Middle frontal gyrus (tissue), 1 donor: ENCODE data around the gene PTN.
"Not testable (repeated sequence)": the region's sequence is repeated elsewhere in the genome, so short reads cannot be mapped to it uniquely, and the experiment has no call there.

Experiments
- DNase-seq: peaks from one replicate; pipeline ENCODE4 v3.0.0-alpha.2; 2015; ENCODE audit warnings: low spot score; ENCODE audit errors: extremely low spot score

PTN gene

GRCh38 chr7:137268001-137268865, 75.3 kb downstream of the PTN start:
- DNase-seq = not testable (repeated sequence)

- no peak for DNase-seq
These were observed 76.8 kb downstream of the PTN start for GRCh38 chr7:137266764-137267163.

DNA sequence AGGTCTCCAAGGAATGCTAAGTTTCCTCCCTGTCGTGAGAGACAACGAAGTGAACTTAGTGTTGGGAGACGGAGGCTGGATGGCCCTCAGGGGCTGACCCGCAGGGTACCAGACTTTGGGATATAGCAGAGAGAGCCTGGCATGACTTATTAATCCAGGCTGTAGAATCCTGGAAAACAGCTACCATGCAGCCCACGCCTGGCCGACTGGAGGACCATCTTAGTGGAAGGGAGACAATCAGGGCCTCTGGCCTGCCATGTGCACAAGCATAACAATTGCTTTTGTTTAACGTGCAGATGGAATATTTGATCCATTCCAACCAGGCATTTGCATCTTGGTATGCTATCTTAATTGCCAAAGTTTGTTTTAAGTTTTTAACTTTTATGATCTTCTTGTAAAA, 78.1 kb downstream of the PTN start:
- not testable (repeated sequence) for DNase-seq

- DNase-seq = no peak
These were observed 80.9 kb downstream of the PTN start for GRCh38 chr7:137262599-137262998.

- no peak for DNase-seq
These were observed 85.0 kb downstream of the PTN start for GRCh38 chr7:137258552-137258951.

DNA sequence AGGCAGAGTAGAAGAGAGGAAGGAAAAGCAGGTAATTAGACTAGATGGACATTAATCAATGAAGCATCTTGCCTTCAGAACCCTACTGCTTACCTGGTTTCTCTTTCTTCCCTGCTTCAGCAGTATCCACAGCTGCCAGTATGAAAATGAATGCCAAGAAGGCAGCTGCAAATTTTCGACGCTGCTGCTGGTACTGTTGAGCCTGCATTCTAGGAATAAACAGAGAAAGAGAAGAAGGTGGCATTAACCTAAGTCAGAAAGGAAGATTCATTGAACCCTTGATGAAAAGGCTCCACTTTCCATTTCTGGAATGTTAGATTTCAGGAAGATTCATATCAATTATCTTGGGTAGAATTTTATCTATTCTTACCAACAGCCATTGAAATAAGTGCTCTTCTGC, 88.8 kb downstream of the PTN start:
- no peak for DNase-seq

GRCh38 chr7:137245890-137246289, 97.6 kb downstream of the PTN start:
- no peak for DNase-seq

- DNase-seq = no peak
These were observed 98.3 kb downstream of the PTN start for GRCh38 chr7:137245186-137245585.

GRCh38 chr7:137243741-137244140, 99.8 kb downstream of the PTN start:
- no peak for DNase-seq

DNA sequence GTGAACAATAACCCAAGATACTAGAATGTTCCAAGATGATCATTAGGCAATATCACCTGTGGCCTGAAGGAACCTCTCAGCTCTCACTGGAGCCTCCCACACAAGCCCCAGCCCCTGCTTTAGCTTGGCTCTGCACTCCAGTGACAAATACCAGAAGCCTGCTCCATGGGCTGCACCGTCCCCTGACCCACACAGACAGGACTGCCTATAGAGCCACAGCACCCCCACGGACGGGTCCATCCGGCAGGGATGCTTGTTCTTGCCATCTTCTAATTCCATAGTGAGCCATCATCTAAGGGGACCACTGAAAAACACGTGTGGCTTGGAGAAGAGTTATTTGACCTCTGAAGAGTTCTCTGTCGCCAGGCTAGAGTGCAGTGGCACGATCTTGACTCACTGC, 100.9 kb downstream of the PTN start:
- DNase-seq = no peak

GRCh38 chr7:137241655-137242360, 101.7 kb downstream of the PTN start:
- DNase-seq = no peak

GRCh38 chr7:137239186-137239585, 104.3 kb downstream of the PTN start:
- not testable (repeated sequence) for DNase-seq

GRCh38 chr7:137235434-137235833, 108.1 kb downstream of the PTN start:
- DNase-seq = no peak

DNA sequence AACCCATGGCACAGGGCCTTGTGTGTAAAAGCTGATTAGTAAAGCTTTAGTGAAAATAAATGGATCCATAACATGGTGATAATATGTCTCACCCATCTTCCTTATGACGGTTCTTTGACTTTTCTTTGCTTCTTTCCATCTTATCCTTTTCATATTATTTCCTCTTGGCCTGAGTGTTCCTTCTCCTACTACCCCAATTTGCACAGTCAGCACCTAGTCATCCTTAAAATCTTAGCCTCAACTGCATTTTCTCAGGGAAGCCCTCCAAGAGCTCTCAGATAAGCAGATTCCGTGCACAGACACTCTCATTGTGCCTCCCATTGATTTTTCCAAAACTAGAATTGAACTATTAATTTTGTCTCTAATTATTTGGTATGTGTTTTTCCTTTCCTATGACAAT, 112.4 kb downstream of the PTN start:
- DNase-seq = no peak

GRCh38 chr7:137221467-137221866, 122.1 kb downstream of the PTN start:
- no peak for DNase-seq

DNA sequence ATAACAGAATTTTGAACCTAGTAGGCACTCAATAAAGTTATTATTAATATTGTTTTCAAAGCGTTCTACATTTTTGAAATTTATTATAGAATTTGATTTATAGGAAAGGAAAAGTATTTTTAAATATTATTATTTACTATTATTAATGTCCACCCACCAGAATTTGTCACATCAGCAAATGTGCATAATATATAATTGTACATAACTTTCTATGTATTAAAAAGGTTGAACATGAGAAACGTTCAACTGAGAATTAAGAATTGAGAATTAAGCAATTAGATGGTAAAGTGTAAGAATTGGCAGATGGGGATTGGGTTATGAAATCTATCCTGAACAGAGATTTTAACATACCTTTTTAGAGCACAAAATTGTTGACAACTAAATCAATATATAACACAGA, 129.8 kb downstream of the PTN start:
- no peak for DNase-seq

DNA sequence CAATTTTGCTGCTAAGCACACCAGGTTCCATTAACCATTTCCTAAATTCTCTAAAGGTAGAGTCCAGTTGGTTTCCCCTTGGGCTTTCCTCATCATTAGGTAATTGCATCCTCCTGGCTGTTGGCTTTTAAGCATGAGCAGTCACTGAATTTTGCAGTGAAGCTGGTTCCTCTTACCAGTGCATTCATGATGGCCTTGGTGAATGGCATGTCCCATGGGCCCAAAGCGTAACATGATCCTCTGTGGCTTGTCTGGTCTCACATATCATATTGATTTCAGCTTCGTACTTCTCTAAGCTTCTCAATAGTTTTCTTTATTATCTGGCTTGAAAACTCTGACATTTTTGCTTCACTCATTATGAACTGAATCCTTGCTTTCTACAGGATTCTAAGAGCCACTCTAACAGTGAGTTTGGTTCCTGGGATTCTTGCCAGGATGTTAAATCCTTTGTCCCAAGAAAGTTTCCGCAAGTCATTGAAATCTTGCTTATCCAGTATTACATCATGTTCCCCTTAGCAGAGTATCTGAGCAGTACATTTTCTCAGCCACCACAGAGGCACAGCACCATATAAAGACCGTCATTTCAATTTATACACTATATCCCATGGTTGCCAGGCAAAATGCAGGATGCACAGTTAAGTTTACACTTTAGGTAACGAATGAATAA, 134.2 kb downstream of the PTN start:
- DNase-seq = no peak

- DNase-seq = no peak
These were observed 136.8 kb downstream of the PTN start for GRCh38 chr7:137206770-137207169.

DNA sequence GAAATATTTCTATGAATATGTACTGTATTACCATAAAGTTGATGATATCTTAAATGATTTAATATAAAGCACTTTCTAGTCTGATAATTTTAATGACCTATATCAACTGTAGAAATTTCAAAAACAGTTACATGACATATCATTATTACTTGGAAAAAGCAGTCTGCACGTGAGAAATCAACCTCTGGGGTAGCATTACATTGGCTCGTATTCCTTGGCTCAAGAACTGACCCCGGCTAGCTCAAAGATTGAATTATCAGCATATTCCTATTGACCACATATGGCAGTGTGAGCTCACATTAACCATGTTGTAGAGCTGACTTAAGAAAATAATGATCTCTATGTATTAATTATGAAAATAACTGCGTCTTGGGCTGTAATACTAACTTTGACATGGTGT, 139.3 kb downstream of the PTN start:
- no peak for DNase-seq

- no peak for DNase-seq
These were observed 140.2 kb downstream of the PTN start for GRCh38 chr7:137203351-137203750.

- no peak for DNase-seq
These were observed 146.9 kb downstream of the PTN start for GRCh38 chr7:137196648-137197047.

DNA sequence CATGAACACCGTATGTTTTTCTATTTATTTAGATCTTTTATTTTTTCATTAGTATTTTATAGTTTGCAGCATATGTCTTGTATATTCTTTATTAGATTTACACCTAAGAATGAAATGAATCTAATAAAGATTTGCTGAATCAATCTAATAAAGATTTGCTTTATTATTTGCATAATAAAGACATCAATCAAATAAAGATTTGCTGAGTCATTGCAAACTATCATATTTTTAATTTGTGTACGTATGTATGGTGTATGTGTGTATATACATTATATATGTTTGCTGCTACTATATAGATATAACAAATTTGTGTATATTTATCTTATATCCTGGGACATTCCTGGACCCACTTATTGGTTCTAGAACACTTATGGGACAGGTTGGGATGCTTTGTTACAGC, 147.5 kb downstream of the PTN start:
- DNase-seq = no peak
